T-helper 2 cell treated with Interferon-gamma antibody and Interleukin-4, amounts not matched to agents 100 ng/mL and 5 ng/mL, for 36 hours (primary cell): ENCODE data around the gene FICD. TPM values are rescaled to one million over a fixed set of nuclear protein-coding genes. Genes with fewer than 3 reads are reported as not detected.
"Not testable (repeated sequence)": the region's sequence is repeated elsewhere in the genome, so short reads cannot be mapped to it uniquely, and the experiment has no call there.

ENCODE experiments used
- intact Hi-C: fragments of 100-400 bp; cut with micrococcal nuclease; formaldehyde crosslinking; loops from one replicate; pipeline ENCODE4 v1.15.1; 2023
- total RNA-seq: library from RNA; stranded (reverse); gene quantifications from 2 replicates; pipeline ENCODE4 v1.2.3, GENCODE V29; 2022

FICD gene
- total RNA-seq = 8.4 and 10.2 TPM in 2 replicates

GRCh38 chr12:108514973-108515814 lies at the start of gene FICD:
Gene FICD (plus strand): TSS chr12:108515277. CDS start chr12:108516973, 1,696 bp downstream.
- intact Hi-C loops = loop anchor here (1.0 to 10.0 kb wide), 12 partner anchors 46 to 828 kb away; partner anchors contain the start of genes PRDM4, PWP1, SART3 and SELPLG

DNA sequence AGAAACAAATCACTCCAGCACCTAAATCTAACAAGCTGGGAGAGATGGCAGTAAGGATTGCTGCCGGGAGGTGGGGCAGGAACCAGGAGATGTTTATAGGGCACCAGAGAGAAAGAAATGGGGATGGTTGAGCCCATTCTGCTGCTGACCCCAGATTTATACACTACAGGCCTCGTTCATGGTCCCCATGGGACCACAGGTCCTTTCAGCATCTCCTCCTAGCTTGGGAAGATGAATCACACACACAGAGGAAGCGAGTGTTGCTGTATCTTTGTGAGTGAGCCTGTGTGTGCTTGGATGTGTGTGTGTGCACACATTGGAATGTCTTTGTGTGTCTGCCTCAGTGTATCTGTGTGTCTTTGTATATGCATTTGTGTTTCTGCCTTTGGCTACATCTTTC lies 49.7 kb upstream of the FICD start:
- intact Hi-C loops = no loop called here

DNA sequence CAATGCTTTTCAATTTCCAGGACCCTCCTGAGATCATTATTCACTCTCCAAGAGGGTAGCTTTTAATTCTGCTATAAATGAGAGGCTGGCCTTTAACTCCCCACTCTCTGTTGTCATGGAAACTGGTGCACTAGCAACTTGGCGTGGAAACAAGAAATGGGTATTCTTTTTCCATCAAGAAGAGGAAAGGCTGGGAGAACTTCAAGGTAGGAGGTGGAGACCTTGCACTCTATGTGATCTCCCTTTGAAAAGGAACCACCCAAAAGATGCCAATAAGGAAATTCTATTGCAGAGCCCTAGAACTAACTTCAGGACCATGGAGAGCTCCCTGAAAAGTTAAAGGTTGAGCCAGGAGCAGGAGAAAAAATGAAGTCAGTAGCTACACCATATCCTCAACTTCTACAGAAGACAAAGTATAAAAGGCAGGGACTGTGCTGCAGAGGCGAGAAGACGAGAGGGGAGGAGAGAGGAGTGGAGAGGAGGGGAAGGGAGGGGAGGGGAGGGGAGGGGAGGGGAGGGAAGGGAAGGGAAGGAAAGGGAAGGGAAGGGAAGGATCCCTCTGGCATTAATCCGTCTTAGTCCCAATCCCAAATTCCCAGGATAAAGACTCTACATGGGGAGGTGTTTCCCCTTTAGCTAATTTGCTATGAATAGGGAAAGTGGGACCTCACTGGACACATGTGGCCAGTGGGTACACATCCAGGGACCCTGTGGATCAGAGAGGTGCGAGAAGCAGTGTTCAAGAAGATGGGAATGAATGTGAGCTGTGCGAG lies 46.7 kb upstream of the FICD start:
- intact Hi-C loops = no loop called here

DNA sequence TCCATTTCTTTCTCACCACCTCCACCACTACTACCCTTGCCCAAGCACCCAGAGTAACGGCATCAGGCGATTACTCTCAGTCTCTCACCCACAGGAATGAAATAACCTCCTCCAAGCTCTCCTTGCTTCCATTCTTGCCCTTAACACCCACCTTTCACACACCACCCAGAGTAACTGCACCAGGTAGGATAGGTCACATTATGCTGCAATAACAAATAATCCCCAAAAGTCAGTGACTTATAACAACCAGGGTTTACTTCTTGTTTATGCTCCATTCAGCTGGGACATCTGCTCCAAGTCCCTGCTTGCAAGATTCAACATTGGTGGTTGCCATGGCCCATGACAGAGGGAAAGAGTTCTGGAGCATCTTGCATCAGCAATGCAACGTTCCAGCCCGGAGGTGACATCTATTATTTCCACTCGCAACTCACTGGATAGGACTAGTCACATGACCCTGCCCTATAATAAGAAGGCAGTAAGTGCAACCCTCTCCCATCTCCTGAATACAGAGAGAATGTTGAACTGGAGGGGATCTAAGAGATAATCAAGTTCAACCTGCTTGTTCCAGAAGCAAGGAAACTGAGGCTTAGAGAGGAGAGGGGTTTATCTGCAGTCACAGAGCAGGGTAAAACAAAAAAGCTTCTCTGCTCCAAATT lies 41.5 kb upstream of the FICD start:
- intact Hi-C loops = no loop called here

- intact Hi-C loops = no loop called here
These were observed 39.7 kb upstream of the FICD start for GRCh38 chr12:108475396-108475795.

GRCh38 chr12:108477055-108477880 lies 37.8 kb upstream of the FICD start:
- intact Hi-C loops = no loop called here

- intact Hi-C loops = no loop called here
These were observed 37.2 kb upstream of the FICD start for GRCh38 chr12:108477881-108478259.

DNA sequence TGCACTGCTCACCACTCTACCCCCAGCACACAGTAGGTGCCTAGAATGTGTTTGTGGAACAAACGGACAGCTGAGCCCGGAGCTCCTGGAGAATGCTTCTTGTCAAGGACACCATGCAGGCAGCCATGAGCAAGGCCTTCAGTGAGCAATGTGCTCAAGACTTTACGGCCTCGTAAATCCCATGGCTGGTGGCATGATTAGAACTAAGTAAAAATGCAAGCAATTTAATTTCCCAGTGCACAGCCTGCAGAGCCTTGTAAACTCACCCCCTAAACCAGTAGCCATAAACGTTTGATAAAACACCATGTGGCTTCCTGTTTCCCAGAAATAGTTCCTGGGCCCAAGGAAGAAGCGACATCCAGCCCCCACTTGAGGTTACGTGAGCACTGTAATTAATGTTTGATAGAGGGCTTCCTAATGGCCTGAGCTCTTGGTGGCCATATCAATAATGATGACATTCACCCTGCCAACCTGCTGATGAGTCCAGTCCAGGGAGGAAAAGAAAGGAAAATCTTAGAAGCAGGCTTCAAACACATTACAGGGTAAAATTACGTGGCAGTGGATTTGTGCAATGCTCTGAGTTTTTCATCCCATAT lies 36.4 kb upstream of the FICD start:
- intact Hi-C loops = no loop called here

GRCh38 chr12:108479364-108480070 lies 35.6 kb upstream of the FICD start:
- intact Hi-C loops = no loop called here

GRCh38 chr12:108482717-108483212 lies 32.3 kb upstream of the FICD start:
- intact Hi-C loops = no loop called here

DNA sequence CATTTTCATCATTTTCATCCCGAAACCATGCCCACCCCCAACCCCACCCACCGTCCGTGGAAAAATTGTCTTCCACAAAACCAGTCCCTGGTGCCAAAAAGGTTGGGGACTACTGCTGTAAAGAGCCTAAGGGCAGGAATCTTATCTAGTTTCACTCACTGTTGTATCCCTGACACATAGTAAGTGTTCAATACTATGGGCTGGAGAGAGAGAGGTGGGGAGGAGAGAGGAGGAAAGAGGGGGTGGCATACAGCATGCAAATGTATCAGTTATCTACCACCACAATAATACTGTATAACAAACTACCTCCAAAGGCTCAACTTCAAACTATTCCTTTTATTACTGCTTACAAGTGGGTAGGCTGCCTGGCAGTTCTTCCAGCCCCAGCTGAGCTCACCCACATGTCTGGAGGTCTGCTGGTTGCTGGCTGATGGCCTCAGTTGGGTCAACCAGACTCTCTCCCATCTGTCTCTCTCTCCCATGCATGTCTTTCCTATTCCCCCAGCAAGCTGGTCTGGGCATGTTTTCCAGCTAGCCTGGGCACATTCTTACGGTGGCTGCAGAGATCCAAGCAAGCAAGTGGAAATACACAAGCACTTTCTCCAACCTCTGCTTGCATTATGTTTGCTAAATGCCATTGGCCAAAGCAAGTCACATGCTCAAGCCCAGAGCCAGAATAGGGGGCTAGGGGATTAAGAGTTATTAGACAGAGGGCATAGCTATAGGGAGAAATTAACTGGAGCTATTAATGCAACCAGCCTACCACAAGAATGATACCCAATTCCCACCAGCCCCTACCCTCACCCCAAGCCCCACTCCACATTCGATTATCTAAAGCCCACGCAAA lies 31.6 kb upstream of the FICD start:
- intact Hi-C loops = no loop called here

DNA sequence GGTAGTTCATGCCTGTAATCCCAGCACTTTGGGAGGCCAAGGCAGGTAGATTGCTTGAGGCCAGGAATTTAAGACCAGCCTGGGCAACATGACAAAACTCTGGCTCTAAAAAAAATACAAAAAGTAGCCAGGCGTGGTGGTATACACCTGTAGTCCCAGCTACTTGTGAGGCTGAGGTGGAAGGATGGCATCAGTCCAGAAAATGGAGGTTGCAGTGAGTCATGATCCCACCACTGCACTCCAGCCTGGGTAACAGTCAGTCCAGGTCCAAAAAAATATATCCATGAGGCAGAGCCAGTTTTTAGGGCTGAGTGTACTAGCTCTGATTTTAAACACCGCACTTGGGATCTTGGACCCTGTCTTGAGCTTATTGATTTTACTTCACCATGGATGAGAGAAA lies 30.6 kb upstream of the FICD start:
- intact Hi-C loops = no loop called here

DNA sequence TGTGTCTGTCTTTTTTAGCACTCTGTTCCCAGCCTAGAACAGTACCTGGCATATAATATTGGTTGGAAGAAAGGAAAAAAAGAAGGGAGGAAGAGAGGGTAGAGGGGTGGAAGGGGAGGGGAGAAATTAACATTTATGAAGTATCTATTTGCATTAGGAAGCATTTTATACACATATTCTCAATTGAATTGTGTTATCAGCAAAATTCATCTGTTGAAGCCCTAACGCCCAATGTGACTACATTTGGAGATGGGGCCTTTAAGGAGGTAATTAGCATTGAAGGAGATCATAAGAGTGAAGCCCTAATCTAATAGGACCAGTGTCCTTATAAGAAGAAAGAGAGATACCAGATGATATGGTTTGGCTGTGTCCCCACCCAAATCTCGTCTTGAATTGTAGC lies 30.2 kb upstream of the FICD start:
- intact Hi-C loops = no loop called here

- intact Hi-C loops = not testable (repeated sequence)
These were observed 29.7 kb upstream of the FICD start for GRCh38 chr12:108485371-108485770.

DNA sequence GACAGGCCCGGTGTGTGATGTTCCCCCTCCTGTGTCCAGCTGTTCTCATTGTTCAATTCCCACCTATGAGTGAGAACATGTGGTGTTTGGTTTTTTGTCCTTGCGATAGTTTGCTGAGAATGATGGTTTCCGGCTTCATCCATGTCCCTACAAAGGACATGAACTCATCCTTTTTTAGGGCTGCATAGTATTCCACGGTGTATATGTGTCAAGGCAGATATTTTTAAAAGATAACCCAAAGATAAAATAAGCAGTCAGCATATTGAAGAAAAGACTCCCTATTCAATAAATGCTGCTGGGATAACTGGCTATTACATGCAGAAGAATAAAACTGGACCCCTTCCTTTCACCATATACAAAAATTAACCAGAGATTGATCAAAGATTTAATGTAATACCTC lies 28.0 kb upstream of the FICD start:
- intact Hi-C loops = not testable (repeated sequence)

DNA sequence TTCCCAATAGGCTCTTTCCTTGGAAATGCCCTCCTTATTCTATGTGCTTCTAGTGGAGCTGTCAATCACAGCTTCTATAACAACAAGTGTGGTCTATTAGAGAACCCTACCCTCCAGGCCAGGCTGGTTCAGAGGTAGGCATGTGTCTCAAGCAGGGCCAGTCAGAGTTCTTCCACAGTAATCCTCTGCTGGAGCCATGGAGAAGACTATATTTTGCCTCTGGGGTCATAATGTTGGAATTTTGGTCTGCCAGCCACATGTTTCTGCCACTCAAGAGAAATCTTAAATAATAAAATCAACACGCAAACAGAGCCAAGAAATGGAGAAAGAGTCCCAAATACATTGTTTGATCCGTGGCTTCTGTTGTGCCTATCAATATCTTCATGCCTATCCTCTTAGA lies 23.8 kb upstream of the FICD start:
- intact Hi-C loops = no loop called here

- intact Hi-C loops = no loop called here
These were observed 20.0 kb upstream of the FICD start for GRCh38 chr12:108495054-108495453.

- intact Hi-C loops = no loop called here
These were observed 19.1 kb upstream of the FICD start for GRCh38 chr12:108495823-108496579.
